Hindlimb muscle (tissue), 1 donor: ENCODE measurements around the gene STK25. TPM values are rescaled to one million over a fixed set of nuclear protein-coding genes. Genes with fewer than 3 reads are reported as not detected.
"Not testable (repeated sequence)": the region's sequence is repeated elsewhere in the genome, so short reads cannot be mapped to it uniquely, and the experiment has no call there.

Source experiments
- DNase-seq: peaks from one replicate; pipeline ENCODE4 v3.0.0-alpha.2; 2013
- polyA plus RNA-seq: library from polyadenylated mRNA; unstranded; fragments of 120-200 nt; gene quantifications from one replicate; pipeline ENCODE4 v1.2.1, GENCODE V29; 2013; ENCODE audit not compliant: insufficient read length

Gene STK25
- polyA plus RNA-seq, 1 donor = 311 TPM

- no peak for DNase-seq
Observed at GRCh38 chr2:241463276-241464135, 44.9 kb downstream of the STK25 start.

DNA sequence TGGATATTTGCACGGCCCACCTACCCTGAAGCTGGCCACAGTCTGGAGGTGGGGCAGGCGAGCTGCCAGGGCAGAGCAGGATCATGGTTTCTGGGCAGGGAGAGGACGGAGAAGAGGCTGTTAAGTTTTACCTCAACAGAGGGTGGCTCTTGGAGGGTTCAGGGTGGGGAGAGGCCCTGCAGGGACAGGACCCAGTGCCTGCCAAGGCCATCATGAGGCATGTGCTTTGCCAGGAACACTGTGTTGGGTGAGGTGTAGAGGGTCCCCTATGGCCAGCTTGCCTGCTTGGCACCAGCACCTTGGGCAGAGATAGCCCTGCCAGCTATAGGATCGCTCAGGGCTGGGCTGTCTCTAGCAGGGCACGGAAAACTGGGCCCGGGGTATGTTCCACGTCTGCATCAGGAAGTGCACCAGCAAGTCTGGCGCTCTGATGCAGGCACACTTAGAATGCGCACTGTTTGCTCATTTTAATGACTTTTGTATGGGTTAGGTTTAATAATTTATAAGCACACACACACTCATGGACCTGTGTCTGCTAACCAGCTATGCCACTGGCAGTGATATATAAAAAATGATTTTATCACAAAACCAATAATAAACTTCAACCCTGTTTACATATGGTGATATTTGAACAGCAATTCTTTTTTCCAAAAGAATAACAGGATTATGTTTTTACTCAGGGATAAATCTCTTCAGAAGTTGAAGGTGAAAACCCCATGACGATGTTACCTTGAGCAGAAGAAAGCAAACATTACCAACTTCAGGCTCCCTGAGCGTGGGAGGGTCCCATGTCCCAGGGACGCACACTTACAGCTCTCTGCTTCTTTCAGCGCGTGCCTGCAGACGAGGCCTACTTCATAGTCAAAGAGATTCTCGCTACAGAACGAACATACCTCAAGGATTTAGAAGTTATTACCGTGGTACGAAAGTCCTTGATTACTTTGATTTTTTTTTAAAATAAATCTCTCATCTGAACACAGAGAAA lies 46.4 kb downstream of the STK25 start:
- no peak for DNase-seq

- no peak for DNase-seq
Observed at GRCh38 chr2:241460631-241461030, 47.8 kb downstream of the STK25 start.

- DNase-seq = no peak
Observed at GRCh38 chr2:241459520-241459919, 48.9 kb downstream of the STK25 start.

DNA sequence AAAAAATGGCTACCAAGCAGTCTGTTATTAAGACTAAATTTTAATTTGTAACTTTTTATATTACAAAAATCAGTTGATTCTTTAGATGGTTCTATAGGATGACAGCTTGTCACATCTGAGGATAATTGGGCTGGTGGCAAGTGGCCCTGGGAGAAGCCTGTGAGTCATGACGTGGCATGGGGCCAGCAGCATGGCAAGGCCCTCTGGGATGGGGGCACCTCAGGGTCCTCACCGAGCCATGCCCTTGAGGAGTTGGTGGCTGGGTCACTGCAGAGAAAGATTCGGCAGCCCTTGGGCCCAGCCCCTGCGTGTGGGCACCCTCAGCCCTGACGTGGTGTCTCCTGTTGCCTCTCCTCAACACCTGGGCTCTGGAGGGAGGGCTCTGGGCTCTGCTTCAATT lies 49.7 kb downstream of the STK25 start:
- DNase-seq = no peak

- no peak for DNase-seq
Observed at GRCh38 chr2:241456546-241456945, 51.8 kb downstream of the STK25 start.

DNA sequence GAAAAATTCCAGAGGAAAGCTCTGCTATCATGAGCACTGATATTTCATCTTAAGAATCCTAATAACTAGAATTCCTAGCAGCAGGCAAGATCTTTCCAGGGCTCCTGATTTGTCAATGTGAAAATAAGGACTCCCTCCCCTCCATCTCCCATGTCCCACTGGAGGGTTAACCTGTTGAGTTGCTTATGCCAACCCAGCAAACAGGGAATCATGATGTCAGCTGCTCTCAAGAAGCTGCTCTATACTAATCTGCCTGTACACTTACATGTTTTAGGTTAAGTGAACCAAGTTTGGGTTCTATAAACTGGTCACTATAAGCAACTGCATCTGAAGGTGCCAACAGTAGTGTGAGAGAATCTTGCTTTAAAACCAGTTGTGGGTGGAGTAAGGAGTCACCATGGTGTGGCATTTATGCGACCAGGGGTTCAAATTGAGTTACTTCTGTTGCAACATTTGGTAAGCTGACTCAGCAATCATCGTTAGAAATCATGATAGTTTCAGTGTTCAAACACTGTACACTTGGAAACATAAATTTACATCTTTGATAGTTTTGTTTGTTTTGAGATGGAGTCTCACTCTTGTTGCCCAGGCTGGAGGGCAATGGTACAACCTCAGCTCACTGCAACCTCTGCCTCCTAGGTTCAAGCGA lies 53.4 kb downstream of the STK25 start:
- no peak for DNase-seq

- not testable (repeated sequence) for DNase-seq
Observed at GRCh38 chr2:241453919-241454318, 54.5 kb downstream of the STK25 start.

- peak; percentile 9 for DNase-seq
Observed at GRCh38 chr2:241451840-241452506, 56.4 kb downstream of the STK25 start.

GRCh38 chr2:241450092-241450491 lies 58.3 kb downstream of the STK25 start:
- DNase-seq = not testable (repeated sequence)

- DNase-seq = no peak
Observed at GRCh38 chr2:241445426-241445825, 63.0 kb downstream of the STK25 start.

DNA sequence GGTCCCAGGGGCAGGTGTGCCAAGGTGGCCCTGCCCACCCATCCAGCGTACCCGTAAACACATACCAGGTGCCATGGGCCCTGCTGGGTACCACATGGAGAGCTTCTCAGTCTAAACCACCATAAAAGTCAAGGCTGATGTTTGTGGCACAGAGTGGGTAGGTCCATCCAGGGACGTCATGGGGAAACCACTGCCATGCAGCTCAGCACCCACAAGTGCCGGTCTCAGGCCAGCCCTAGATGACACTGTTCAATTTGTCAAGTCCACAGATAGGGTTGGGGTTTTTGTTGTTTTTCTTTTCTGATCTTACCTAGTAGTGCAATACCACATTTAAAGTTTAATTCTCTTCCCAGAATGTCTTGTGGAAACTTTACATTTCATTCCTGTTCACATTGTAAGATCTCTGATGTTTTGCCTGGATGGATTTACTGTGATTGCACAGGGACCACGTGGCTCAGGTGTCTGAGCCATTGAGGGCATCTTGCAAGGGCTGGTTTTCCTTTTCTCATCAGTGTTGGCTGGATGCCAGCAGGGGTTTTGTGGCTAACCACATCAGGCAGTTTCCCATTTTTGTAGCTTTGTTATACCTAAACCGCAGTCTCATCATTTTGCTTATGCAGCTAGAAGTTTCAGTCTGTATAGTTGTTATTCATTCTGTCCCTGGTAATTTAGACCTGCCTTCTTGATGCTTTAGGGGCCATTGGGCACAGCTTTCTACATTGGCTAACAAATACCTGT lies 64.7 kb downstream of the STK25 start:
- DNase-seq = no peak

Other genes starting within 250 kb of the STK25 start
- 357 TPM for gene HDLBP, start 192.9 kb downstream of the STK25 start, polyA plus RNA-seq
- gene SEPTIN2, start 192.7 kb downstream of the STK25 start, polyA plus RNA-seq = 253 TPM
- 32.1 TPM for gene FARP2, start 152.3 kb downstream of the STK25 start, polyA plus RNA-seq
- 69.5 TPM for gene BOK, start 50.2 kb upstream of the STK25 start, polyA plus RNA-seq
- gene THAP4, start 128.6 kb upstream of the STK25 start, polyA plus RNA-seq = 47.2 TPM
- gene ATG4B, start 129.1 kb upstream of the STK25 start, polyA plus RNA-seq = 59.6 TPM
- 27.0 TPM for gene DTYMK, start 178.2 kb upstream of the STK25 start, polyA plus RNA-seq
- 21.8 TPM for gene ING5, start 193.5 kb upstream of the STK25 start, polyA plus RNA-seq
- 25.0 TPM for gene D2HGDH, start 226.0 kb upstream of the STK25 start, polyA plus RNA-seq